Lung (tissue), 12 donors: ENCODE measurements around the gene MLXIPL. TPM values are rescaled to one million over a fixed set of nuclear protein-coding genes. Genes with fewer than 3 reads are reported as not detected.
"Not testable (repeated sequence)": the region's sequence is repeated elsewhere in the genome, so short reads cannot be mapped to it uniquely, and the experiment has no call there.

ENCODE experiments used
- ATAC-seq: fragments of 200-7000 bp; cut with Tn5 transposase; one replicate; pipeline ENCODE4 v1.9.1; 2020; ENCODE audit warnings: moderate number of reproducible peaks; ENCODE audit not compliant: insufficient read depth, low FRiP score
- DNase-seq, 3 donors: peaks; one replicate each; pipeline ENCODE4 v3.0.0-alpha.2; 2013 to 2017
- H3K27ac ChIP-seq, 2 donors: one replicate each; pipeline ENCODE4 v1.5.1; 2013; ENCODE audit warnings: mild to moderate bottlenecking in 2 of 2, moderate library complexity in 2 of 2, control low read depth in 1 of 2, inconsistent platforms in 1 of 2, low read depth in 1 of 2, low read length in 1 of 2
- H3K27me3 ChIP-seq, 3 donors: one replicate each; pipeline ENCODE4 v1.5.1; 2013; ENCODE audit warnings: low read length in 2 of 3; ENCODE audit not compliant: control insufficient read depth in 3 of 3, insufficient read depth in 3 of 3
- H3K36me3 ChIP-seq, 4 donors: one replicate each; pipeline ENCODE4 v1.5.1; 2013; ENCODE audit warnings: low read length in 4 of 4, mild to moderate bottlenecking in 1 of 4, moderate library complexity in 1 of 4; ENCODE audit not compliant: control insufficient read depth in 4 of 4, insufficient read depth in 4 of 4
- H3K4me1 ChIP-seq, 5 donors: one replicate each; pipeline ENCODE4 v1.5.1; 2013; ENCODE audit warnings: low read length in 5 of 5, mild to moderate bottlenecking in 2 of 5, moderate library complexity in 1 of 5; ENCODE audit not compliant: control insufficient read depth in 5 of 5, insufficient read depth in 5 of 5
- H3K4me3 ChIP-seq: one replicate; pipeline ENCODE4 v1.5.1; 2013; ENCODE audit warnings: mild to moderate bottlenecking, control low read depth, moderate library complexity
- H3K9ac ChIP-seq, 2 donors: one replicate each; pipeline ENCODE4 v1.5.1; 2013; ENCODE audit warnings: low read length in 2 of 2, control low read depth in 1 of 2; ENCODE audit not compliant: insufficient read depth in 1 of 2
- H3K9me3 ChIP-seq, 4 donors: one replicate each; pipeline ENCODE4 v1.5.1; 2013; ENCODE audit warnings: low read length in 3 of 4, mild to moderate bottlenecking in 1 of 4, moderate library complexity in 1 of 4; ENCODE audit not compliant: control insufficient read depth in 4 of 4, insufficient read depth in 3 of 4
- WGBS, 2 donors: extraction: QIAGEN DNeasy Blood & Tissue Kit; methylation state at CpG; one replicate each; pipeline ENCODE4 v1.1.7; 2013; 5-methylcytosine and 5-hydroxymethylcytosine counted together
- polyA plus RNA-seq, 2 donors: library from polyadenylated mRNA; stranded (reverse); fragments of 200-250 nt; gene quantifications; one replicate each; pipeline ENCODE4 v1.2.1, GENCODE V29; 2013
- total RNA-seq, 2 donors: library from RNA; depleted of rRNA in 1 of 2; stranded (reverse); fragments of >200 nt in 1 of 2; gene quantifications; one replicate each; pipeline ENCODE4 v1.2.1, GENCODE V29; 2014 to 2021
- TF ChIP-seq, protein P1 (sequence below): IDR thresholded peaks from 2 replicates; pipeline ENCODE4 v1.5.1; 2012; ENCODE audit warnings: mild to moderate bottlenecking; ENCODE audit errors: control extremely low read depth, extremely low read depth
- donor health status: control.
- donor health status: control.
- donor health status: Bipolar disorder and iron deficiency.
- donor health status: healthy.
- donor health status: DM: yes; HTN: yes; CAD: no.

The MLXIPL gene
- total and polyA plus RNA-seq, 4 donors: 1.3 to 16.1 (median 6.7) TPM

GRCh38 chr7:73555411-73555982 is 68.8 kb downstream of the MLXIPL start:
- ATAC-seq (no peak), DNase-seq (no peak)
- Histone ChIP-seq H3K4me3 (no peak overlapping the region), H3K36me3 (peaks cover 4 to 16% (median 10%) of the 10 kb centered on the region in 4 donors), H3K9me3 (no peaks in the 10 kb centered on the region), H3K4me1 (peaks cover 4 to 9% (median 7%) of the 10 kb centered on the region in 5 donors), H3K27ac (no peak overlapping the region), H3K27me3 (no peaks in the 10 kb centered on the region), H3K9ac (no peak overlapping the region)
- TF ChIP-seq, protein P1, sequence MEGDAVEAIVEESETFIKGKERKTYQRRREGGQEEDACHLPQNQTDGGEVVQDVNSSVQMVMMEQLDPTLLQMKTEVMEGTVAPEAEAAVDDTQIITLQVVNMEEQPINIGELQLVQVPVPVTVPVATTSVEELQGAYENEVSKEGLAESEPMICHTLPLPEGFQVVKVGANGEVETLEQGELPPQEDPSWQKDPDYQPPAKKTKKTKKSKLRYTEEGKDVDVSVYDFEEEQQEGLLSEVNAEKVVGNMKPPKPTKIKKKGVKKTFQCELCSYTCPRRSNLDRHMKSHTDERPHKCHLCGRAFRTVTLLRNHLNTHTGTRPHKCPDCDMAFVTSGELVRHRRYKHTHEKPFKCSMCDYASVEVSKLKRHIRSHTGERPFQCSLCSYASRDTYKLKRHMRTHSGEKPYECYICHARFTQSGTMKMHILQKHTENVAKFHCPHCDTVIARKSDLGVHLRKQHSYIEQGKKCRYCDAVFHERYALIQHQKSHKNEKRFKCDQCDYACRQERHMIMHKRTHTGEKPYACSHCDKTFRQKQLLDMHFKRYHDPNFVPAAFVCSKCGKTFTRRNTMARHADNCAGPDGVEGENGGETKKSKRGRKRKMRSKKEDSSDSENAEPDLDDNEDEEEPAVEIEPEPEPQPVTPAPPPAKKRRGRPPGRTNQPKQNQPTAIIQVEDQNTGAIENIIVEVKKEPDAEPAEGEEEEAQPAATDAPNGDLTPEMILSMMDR: no peak
- WGBS, 2 donors: 54 to 57% methylated on average over 6 of the region's 6 CpGs

- not testable (repeated sequence) for H3K9ac ChIP-seq, H3K4me3 ChIP-seq, H3K4me1 ChIP-seq, H3K27me3 ChIP-seq, H3K9me3 ChIP-seq, DNase-seq, ATAC-seq, H3K27ac ChIP-seq
- peaks cover 4 to 32% (median 11%) of the 10 kb centered on the region in 4 donors for H3K36me3 ChIP-seq
- WGBS, 2 donors: 89 to 92% methylated on average over 5 of the region's 5 CpGs
Measured at GRCh38 chr7:73550093-73550492, 74.2 kb downstream of the MLXIPL start.

- TF ChIP-seq, protein P1: no peak
- ATAC-seq (no peak), DNase-seq (no peak)
- H3K27me3 ChIP-seq: no peaks in the 10 kb centered on the region
- H3K4me3 ChIP-seq: no peak overlapping the region
- WGBS, 2 donors: 93 to 94% methylated on average over 4 of the region's 4 CpGs
- H3K4me1 ChIP-seq: peaks cover 0 to 3% (median 0%) of the 10 kb centered on the region in 5 donors
- H3K9me3 ChIP-seq: no peaks in the 10 kb centered on the region
- H3K36me3 ChIP-seq: peaks cover 4 to 28% (median 11%) of the 10 kb centered on the region in 4 donors
- no peak overlapping the region for H3K27ac ChIP-seq
- no peak overlapping the region for H3K9ac ChIP-seq
Measured at GRCh38 chr7:73549176-73549575, 75.1 kb downstream of the MLXIPL start.

DNA sequence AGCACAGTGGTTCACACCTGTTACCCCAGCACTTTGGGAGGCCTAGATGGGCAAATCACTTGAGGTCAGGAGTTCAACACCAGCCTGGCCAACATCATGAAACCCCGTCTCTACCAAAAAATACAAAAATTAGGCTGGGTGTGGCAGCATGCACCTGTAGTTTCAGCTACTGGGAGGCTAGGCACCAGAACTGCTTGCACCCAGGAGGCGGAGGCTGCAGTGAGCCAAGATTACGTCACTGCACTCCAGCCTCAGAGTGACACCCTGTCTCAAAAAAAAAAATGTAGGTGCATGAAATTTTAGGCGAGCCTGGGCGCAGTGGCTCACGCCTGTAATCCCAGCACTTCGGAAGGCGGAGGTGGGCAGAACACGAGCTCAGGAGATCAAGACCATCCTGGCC is 76.5 kb downstream of the MLXIPL start:
- ATAC-seq (no peak), DNase-seq (no peak)
- TF ChIP-seq, protein P1: no peak
- Histone ChIP-seq H3K36me3 (peaks cover 7 to 25% (median 11%) of the 10 kb centered on the region in 4 donors), H3K4me3 (no peak overlapping the region), H3K9ac (no peak overlapping the region), H3K4me1 (peaks cover 0 to 3% (median 0%) of the 10 kb centered on the region in 5 donors), H3K27me3 (no peaks in the 10 kb centered on the region), H3K27ac (no peak overlapping the region), H3K9me3 (no peaks in the 10 kb centered on the region)
- WGBS, 2 donors: 85 to 93% methylated on average over 9 of the region's 9 CpGs
